HTR-8/SVneo (cell line): ENCODE data around the gene DNAH8.
A peak's percentile ranks its signal among the peaks of the same experiment; 100 is the strongest.

Experiments used
- DNase-seq: peaks from one replicate; pipeline ENCODE4 v3.0.0; 2011; ENCODE audit warnings: low spot score, mixed read lengths; ENCODE audit not compliant: insufficient read length
- FAIRE-seq: peaks from 2 replicates; lab custom pipeline; 2011; peaks lifted over from hg19 to GRCh38; lab: Jason Lieb, UNC

DNAH8 gene

GRCh38 chr6:38996676-38997075, 281.6 kb downstream of the DNAH8 start:
- DNase-seq (no peak), FAIRE-seq (no peak)

GRCh38 chr6:38997128-38997761, 282.1 kb downstream of the DNAH8 start:
- DNase-seq (no peak), FAIRE-seq (no peak)

GRCh38 chr6:39003072-39003471, 288.0 kb downstream of the DNAH8 start:
- DNase-seq: no peak
- no peak for FAIRE-seq

GRCh38 chr6:39003492-39003891, 288.4 kb downstream of the DNAH8 start:
- DNase-seq (no peak), FAIRE-seq (no peak)

- DNase-seq (no peak), FAIRE-seq (no peak)
These were observed 289.7 kb downstream of the DNAH8 start for GRCh38 chr6:39004801-39005200.

- DNase-seq (no peak), FAIRE-seq (no peak)
These were observed 290.7 kb downstream of the DNAH8 start for GRCh38 chr6:39005774-39006173.

GRCh38 chr6:39007575-39007974, 292.5 kb downstream of the DNAH8 start:
- DNase-seq (no peak), FAIRE-seq (no peak)

GRCh38 chr6:39008737-39009136, 293.6 kb downstream of the DNAH8 start:
- no peak for FAIRE-seq
- DNase-seq: no peak

- no peak for FAIRE-seq
These were observed 294.4 kb downstream of the DNAH8 start for GRCh38 chr6:39009476-39009875.

GRCh38 chr6:39016839-39017546, 301.9 kb downstream of the DNAH8 start:
- FAIRE-seq: no peak

More at GRCh38 chr6:39009476-39009875, 294.4 kb downstream of the DNAH8 start:
- no peak for DNase-seq

GRCh38 chr6:39017547-39017880, 302.4 kb downstream of the DNAH8 start:
- FAIRE-seq (no peak), DNase-seq (no peak)

More at GRCh38 chr6:39016839-39017546, 301.9 kb downstream of the DNAH8 start:
- no peak for DNase-seq

- no peak for FAIRE-seq
- DNase-seq: no peak
These were observed 303.0 kb downstream of the DNAH8 start for GRCh38 chr6:39018103-39018502.

- FAIRE-seq: no peak
- no peak for DNase-seq
These were observed 305.0 kb downstream of the DNAH8 start for GRCh38 chr6:39020136-39020535.

- DNase-seq: no peak
- FAIRE-seq: no peak
These were observed 305.9 kb downstream of the DNAH8 start for GRCh38 chr6:39021041-39021440.

- FAIRE-seq: no peak
- no peak for DNase-seq
These were observed 306.7 kb downstream of the DNAH8 start for GRCh38 chr6:39021779-39022178.

- FAIRE-seq (no peak), DNase-seq (no peak)
These were observed 311.1 kb downstream of the DNAH8 start for GRCh38 chr6:39026175-39026574.

- DNase-seq (peak; percentile 22), FAIRE-seq (no peak)
These were observed 314.3 kb downstream of the DNAH8 start for GRCh38 chr6:39029156-39030011.

GRCh38 chr6:39035681-39036080, 320.6 kb downstream of the DNAH8 start:
- FAIRE-seq (no peak), DNase-seq (no peak)

- FAIRE-seq: no peak
These were observed 322.0 kb downstream of the DNAH8 start for GRCh38 chr6:39037082-39037508.

GRCh38 chr6:39037707-39038106, 322.6 kb downstream of the DNAH8 start:
- DNase-seq (no peak), FAIRE-seq (no peak)

More at GRCh38 chr6:39037082-39037508, 322.0 kb downstream of the DNAH8 start:
- no peak for DNase-seq

GRCh38 chr6:39040080-39040673, 325.1 kb downstream of the DNAH8 start:
- DNase-seq (no peak), FAIRE-seq (no peak)
